ENCODE results near the gene MTMR8. TPM values are rescaled to one million over a fixed set of nuclear protein-coding genes. Genes with fewer than 3 reads are reported as not detected.
"Not testable (repeated sequence)": the region's sequence is repeated elsewhere in the genome, so short reads cannot be mapped to it uniquely, and the experiment has no call there.

MTMR8 gene
- total RNA-seq, 1 donor from 2014 or later, result 0.51 TPM

- Histone ChIP-seq H3K4me2 (peak overlapping the region; percentile 78), H3K4me3 (peak overlapping the region; percentile 44), H3K9me3 (ENCODE audit: low read depth) (no peaks in the 10 kb centered on the region), H3K36me3 (no peaks in the 10 kb centered on the region), H3F3A (ENCODE audit: low read depth) (no peaks in the 10 kb centered on the region), H3K4me1 (no peaks in the 10 kb centered on the region), H3K27ac (no peak overlapping the region), H3K27me3 (peaks cover 7% of the 10 kb centered on the region), H3K9ac (no peak overlapping the region), H3K79me2 (ENCODE audit: low read depth) (no peaks in the 10 kb centered on the region), H2AFZ (replicated peaks) (no peak overlapping the region), H4K20me1 (ENCODE audit: low read depth) (no peaks in the 10 kb centered on the region)
- Mint-ChIP-seq H3K4me3 (peak overlapping the region; percentile 91), H3K36me3 (no peaks in the 10 kb centered on the region), H3K27ac (no peak overlapping the region), H3K9me3 (peaks cover 19% of the 10 kb centered on the region), H3K27me3 (ENCODE audit: insufficient read depth, low read depth) (peaks cover 5% of the 10 kb centered on the region), H3K4me1 (peaks cover 7% of the 10 kb centered on the region)
- DNase-seq (ENCODE audit: low spot score), result no peak
- TF ChIP-seq CTCF (IDR thresholded peaks at IDR 0.05) (no peak), EZH2phosphoT487 (IDR thresholded peaks at IDR 0.05) (no peak), EZH2 (IDR thresholded peaks at IDR 0.05) (no peak)
These were observed 986 bp downstream of the MTMR8 start for GRCh38 chrX:64394059-64394873.

GRCh38 chrX:64389489-64389888, 5.8 kb downstream of the MTMR8 start:
- Mint-ChIP-seq H3K27ac (no peak overlapping the region), H3K9me3 (peaks cover 17% of the 10 kb centered on the region), H3K4me1 (peaks cover 7% of the 10 kb centered on the region), H3K36me3 (peaks cover 5% of the 10 kb centered on the region), H3K27me3 (ENCODE audit: insufficient read depth, low read depth) (no peaks in the 10 kb centered on the region), H3K4me3 (no peak overlapping the region)
- H3F3A ChIP-seq (ENCODE audit: low read depth), result no peaks in the 10 kb centered on the region
- H2AFZ ChIP-seq (replicated peaks), result no peak overlapping the region
- H3K79me2 ChIP-seq (ENCODE audit: low read depth), result no peaks in the 10 kb centered on the region
- H3K9me3 ChIP-seq (ENCODE audit: low read depth), result no peaks in the 10 kb centered on the region
- TF ChIP-seq CTCF (IDR thresholded peaks at IDR 0.05) (no peak), EZH2 (IDR thresholded peaks at IDR 0.05) (no peak), EZH2phosphoT487 (IDR thresholded peaks at IDR 0.05) (no peak)
- no peak overlapping the region for H3K4me2 ChIP-seq
- no peak overlapping the region for H3K27ac ChIP-seq
- no peak overlapping the region for H3K9ac ChIP-seq
- no peaks in the 10 kb centered on the region for H3K36me3 ChIP-seq
- H3K4me1 ChIP-seq, result no peaks in the 10 kb centered on the region
- no peak for DNase-seq (ENCODE audit: low spot score)
- H3K4me3 ChIP-seq, result no peak overlapping the region
- H3K27me3 ChIP-seq, result peaks cover 4% of the 10 kb centered on the region
- H4K20me1 ChIP-seq (ENCODE audit: low read depth), result no peaks in the 10 kb centered on the region

GRCh38 chrX:64380789-64381188, 14.5 kb downstream of the MTMR8 start:
- not testable (repeated sequence) for H3K79me2 ChIP-seq (ENCODE audit: low read depth); H3K4me3 ChIP-seq; H3K4me2 ChIP-seq; H3K9me3 ChIP-seq (ENCODE audit: low read depth); H3K4me1 Mint-ChIP-seq; H3K27me3 Mint-ChIP-seq (ENCODE audit: insufficient read depth, low read depth); DNase-seq (ENCODE audit: low spot score); H2AFZ ChIP-seq (replicated peaks); H3K27ac Mint-ChIP-seq; H3F3A ChIP-seq (ENCODE audit: low read depth); H3K4me3 Mint-ChIP-seq; H3K4me1 ChIP-seq; H3K27me3 ChIP-seq; H3K9ac ChIP-seq; H3K27ac ChIP-seq; H3K36me3 ChIP-seq; H4K20me1 ChIP-seq (ENCODE audit: low read depth)
- H3K36me3 Mint-ChIP-seq, result peaks cover 16% of the 10 kb centered on the region
- peaks cover 30% of the 10 kb centered on the region for H3K9me3 Mint-ChIP-seq

- no peaks in the 10 kb centered on the region for H3F3A ChIP-seq (ENCODE audit: low read depth)
- no peak overlapping the region for H3K9ac ChIP-seq
- H3K4me1 ChIP-seq, result no peaks in the 10 kb centered on the region
- H3K36me3 ChIP-seq, result no peaks in the 10 kb centered on the region
- H3K79me2 ChIP-seq (ENCODE audit: low read depth), result no peaks in the 10 kb centered on the region
- H3K4me2 ChIP-seq, result no peak overlapping the region
- H3K9me3 ChIP-seq (ENCODE audit: low read depth), result no peaks in the 10 kb centered on the region
- Mint-ChIP-seq H3K36me3 (peaks cover 16% of the 10 kb centered on the region), H3K4me3 (no peak overlapping the region), H3K4me1 (no peaks in the 10 kb centered on the region), H3K27ac (no peak overlapping the region), H3K27me3 (ENCODE audit: insufficient read depth, low read depth) (no peaks in the 10 kb centered on the region), H3K9me3 (peaks cover 31% of the 10 kb centered on the region)
- no peaks in the 10 kb centered on the region for H4K20me1 ChIP-seq (ENCODE audit: low read depth)
- TF ChIP-seq EZH2phosphoT487 (IDR thresholded peaks at IDR 0.05), result no peak
- no peak overlapping the region for H2AFZ ChIP-seq (replicated peaks)
- no peak overlapping the region for H3K4me3 ChIP-seq
- H3K27ac ChIP-seq, result no peak overlapping the region
- DNase-seq (ENCODE audit: low spot score), result no peak
- no peaks in the 10 kb centered on the region for H3K27me3 ChIP-seq
These were observed 15.3 kb downstream of the MTMR8 start for GRCh38 chrX:64379924-64380323.

Data from neural progenitor cell (in vitro differentiated cells).